CD14-positive monocyte (primary cell): Measurements from ENCODE around the gene TBPL1. TPM values are rescaled to one million over a fixed set of nuclear protein-coding genes. Genes with fewer than 3 reads are reported as not detected.

Source experiments
- DNase-seq, 3 donors: peaks; one replicate each; pipeline ENCODE4 v3.0.0-alpha.2; 2011 to 2022
- H2AFZ ChIP-seq: 2 replicates; pipeline ENCODE4 v1.6.0; 2012; ENCODE audit warnings: mild to moderate bottlenecking, low read depth, low read length, inconsistent platforms; ENCODE audit not compliant: insufficient read depth, poor library complexity, severe bottlenecking
- H3K27ac ChIP-seq, 2 donors: 1 replicate in 1 of 2; 2 replicates in 1 of 2; pipeline ENCODE4 v1.5.1; 2012 to 2013; ENCODE audit warnings: low read length in 2 of 2, control low read depth in 1 of 2, inconsistent platforms in 1 of 2, low read depth in 1 of 2, mild to moderate bottlenecking in 1 of 2
- H3K27me3 ChIP-seq, 2 donors: one replicate each; pipeline versions ENCODE4 v1.6.0 to v1.6.1; 2011 to 2013; ENCODE audit warnings: low read length in 2 of 2; ENCODE audit not compliant: control insufficient read depth in 2 of 2, insufficient read depth in 2 of 2
- H3K36me3 ChIP-seq, 2 donors: replicated peaks in 1 of 2; 1 replicate in 1 of 2; 2 replicates in 1 of 2; pipeline versions ENCODE4 v1.5.1 to v1.6.1; 2012 to 2013; ENCODE audit warnings: low read length in 2 of 2, control low read depth in 1 of 2, inconsistent platforms in 1 of 2, mild to moderate bottlenecking in 1 of 2; ENCODE audit not compliant: insufficient read depth in 2 of 2, control insufficient read depth in 1 of 2
- H3K4me1 ChIP-seq, 2 donors: 1 replicate in 1 of 2; 2 replicates in 1 of 2; pipeline versions ENCODE4 v1.5.1 to v1.6.1; 2012 to 2013; ENCODE audit warnings: low read length in 2 of 2, control low read depth in 1 of 2, inconsistent platforms in 1 of 2, mild to moderate bottlenecking in 1 of 2, moderate library complexity in 1 of 2; ENCODE audit not compliant: insufficient read depth in 2 of 2, control insufficient read depth in 1 of 2
- H3K4me2 ChIP-seq: replicated peaks from 2 replicates; pipeline ENCODE3; 2012; ENCODE audit warnings: low read length, moderate library complexity, mild to moderate bottlenecking; ENCODE audit not compliant: poor library complexity, severe bottlenecking; ENCODE audit errors: extremely low read depth
- H3K4me3 ChIP-seq, 3 experiments: fragments of 200-600 bp in 1 of 3; sonication (generic) in 1 of 3; replicated peaks in 1 of 3; 1 replicate in 2 of 3; 2 replicates in 1 of 3; pipeline ENCODE4 v1.5.1; 2011 to 2013; ENCODE audit warnings: low read length in 3 of 3, mild to moderate bottlenecking in 3 of 3, control low read depth in 2 of 3, low read depth in 2 of 3, inconsistent platforms in 1 of 3, moderate library complexity in 1 of 3
- H3K79me2 ChIP-seq: 2 replicates; pipeline ENCODE4 v1.6.0; 2012; ENCODE audit warnings: mild to moderate bottlenecking, control low read depth, inconsistent platforms, low read length, moderate library complexity; ENCODE audit not compliant: insufficient read depth
- H3K9ac ChIP-seq: 2 replicates; pipeline ENCODE4 v1.6.0; 2017; ENCODE audit warnings: low read length, mild to moderate bottlenecking; ENCODE audit not compliant: insufficient read depth, poor library complexity, severe bottlenecking
- H3K9me3 ChIP-seq, 2 donors: replicated peaks in 1 of 2; 1 replicate in 1 of 2; 2 replicates in 1 of 2; pipeline versions ENCODE4 v1.5.1 to v1.6.1; 2012 to 2013; ENCODE audit warnings: low read length in 2 of 2, control low read depth in 1 of 2; ENCODE audit not compliant: control insufficient read depth in 1 of 2, insufficient read depth in 1 of 2
- H4K20me1 ChIP-seq: 2 replicates; pipeline ENCODE4 v1.6.0; 2012; ENCODE audit warnings: mild to moderate bottlenecking, low read length, control low read depth, moderate library complexity; ENCODE audit not compliant: insufficient read depth
- H3K27ac Mint-ChIP-seq, 7 donors: one replicate each; pipeline ENCODE4 v1.8.0; 2020; ENCODE audit warnings: mild to moderate bottlenecking in 7 of 7, mixed read lengths in 7 of 7, moderate library complexity in 6 of 7, inconsistent platforms in 2 of 7
- H3K27me3 Mint-ChIP-seq, 3 donors: one replicate each; pipeline ENCODE4 v1.8.0; 2021 to 2022; ENCODE audit warnings: low read depth in 3 of 3, mild to moderate bottlenecking in 3 of 3, mixed read lengths in 3 of 3, moderate library complexity in 3 of 3, inconsistent platforms in 1 of 3
- H3K36me3 Mint-ChIP-seq, 2 donors: one replicate each; pipeline ENCODE4 v1.8.0; 2020; ENCODE audit warnings: mixed read lengths in 2 of 2, inconsistent platforms in 1 of 2, mild to moderate bottlenecking in 1 of 2
- H3K4me1 Mint-ChIP-seq: one replicate; pipeline ENCODE4 v1.8.0; 2020; ENCODE audit warnings: mild to moderate bottlenecking, mixed read lengths
- H3K4me3 Mint-ChIP-seq, 2 donors: one replicate each; pipeline ENCODE4 v1.8.0; 2020; ENCODE audit warnings: mild to moderate bottlenecking in 2 of 2, mixed read lengths in 2 of 2, moderate library complexity in 1 of 2
- H3K9me3 Mint-ChIP-seq, 7 donors: one replicate each; pipeline ENCODE4 v1.8.0; 2020 to 2022; ENCODE audit warnings: mixed read lengths in 7 of 7, mild to moderate bottlenecking in 6 of 7, moderate library complexity in 6 of 7, inconsistent platforms in 2 of 7
- CTCF ChIP-seq: fragments of 200-600 bp; IDR thresholded peaks from one replicate; pipeline ENCODE4 v1.8.0; 2022; ENCODE audit warnings: antibody characterized with exemption, mild to moderate bottlenecking
- WGBS: methylation state at CpG from one replicate; pipeline ENCODE4 v1.1.5; 2013; ENCODE audit warnings: missing lambda C conversion rate; ENCODE audit not compliant: insufficient coverage; 5-methylcytosine and 5-hydroxymethylcytosine counted together
- intact Hi-C, 2 donors: fragments of 100-400 bp; cut with micrococcal nuclease; formaldehyde crosslinking; loops; one replicate each; pipeline versions ENCODE4 v1.15.0 to v1.15.1; 2023
- polyA plus RNA-seq, 3 donors: library from polyadenylated mRNA; depleted of rRNA in 1 of 3; unstranded in 2 of 3; stranded (reverse) in 1 of 3; fragments of 300-500 nt in 2 of 3; fragments of >200 nt in 1 of 3; fragmentation: Illumina TruSeq in 2 of 3; gene quantifications; 1 replicate in 2 of 3; 2 replicates in 1 of 3; pipeline ENCODE4 v1.2.3, GENCODE V29; 2012 to 2021

The TBPL1 gene
- polyA plus RNA-seq, 3 donors = 22.0 to 35.6 (median 35.5) TPM

DNA sequence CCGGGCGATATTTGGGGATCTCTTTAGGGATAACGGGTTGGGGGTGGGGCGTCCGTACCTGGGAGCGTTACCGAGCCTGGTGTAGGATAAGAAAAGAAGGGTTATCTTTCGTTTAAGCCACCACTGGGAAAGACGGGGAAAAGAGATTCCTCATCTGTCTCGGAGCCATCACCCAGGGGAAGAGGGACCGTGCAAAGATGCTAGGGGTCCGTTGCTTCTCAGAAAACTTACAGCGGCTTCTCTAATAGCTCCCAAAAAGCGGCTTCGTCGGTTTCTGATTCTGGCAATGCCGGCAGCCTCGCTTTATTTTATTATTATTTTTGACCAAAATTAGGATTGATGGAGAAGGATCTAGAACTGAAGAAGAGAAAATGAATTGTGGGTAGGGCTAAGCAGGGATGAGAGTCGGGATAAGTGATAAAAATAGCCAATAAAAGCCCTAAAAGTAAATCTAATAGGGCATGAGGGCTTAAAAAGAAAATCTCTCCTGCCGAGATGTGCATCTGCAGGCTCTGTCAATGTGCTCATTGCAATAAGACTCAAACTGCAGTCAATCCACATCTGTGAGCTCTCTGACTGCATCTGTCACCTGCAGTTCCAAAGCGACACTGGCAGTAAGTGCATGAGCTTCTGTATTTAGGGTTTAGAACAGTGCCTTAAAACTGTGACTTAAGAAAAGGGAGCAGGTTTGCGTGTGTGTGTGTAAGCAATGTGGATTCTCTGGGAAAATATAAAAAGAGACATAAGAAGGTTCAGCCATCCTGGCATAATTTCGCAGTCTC lies 801 bp downstream of the TBPL1 start:
- H3K9me3 ChIP-seq = no peaks in the 10 kb centered on the region
- H3K79me2 ChIP-seq = peaks cover 61% of the 10 kb centered on the region
- H3K36me3 ChIP-seq = no peaks in the 10 kb centered on the region
- H3K4me1 ChIP-seq = peaks cover 21 to 29% of the 10 kb centered on the region in 2 donors
- H3K4me2 ChIP-seq = peak overlapping the region; percentile 97
- H3K4me3 ChIP-seq = peak overlapping the region; percentile 64 to 96 (median 91)
- peak overlapping the region in 1 of 2 donors; percentile 83 for H3K27ac ChIP-seq
- H3K9me3 Mint-ChIP-seq = peaks cover 0 to 2% (median 0%) of the 10 kb centered on the region in 7 donors
- no peak for TF ChIP-seq CTCF
- H3K27ac Mint-ChIP-seq = peak overlapping the region; percentile 34 to 95 (median 86)
- intact Hi-C loops = no loop called here
- H3K27me3 Mint-ChIP-seq = peaks cover 3 to 6% (median 4%) of the 10 kb centered on the region in 3 donors
- no peak for DNase-seq
- 13% methylated on average over 9 of the region's 23 CpGs for WGBS
- H3K4me3 Mint-ChIP-seq = peak overlapping the region; percentile 98 to 99
- peaks cover 0 to 4% of the 10 kb centered on the region in 2 donors for H3K36me3 Mint-ChIP-seq
- peaks cover 40% of the 10 kb centered on the region for H3K4me1 Mint-ChIP-seq
- peak overlapping the region; percentile 99 for H2AFZ ChIP-seq
- peaks cover 43% of the 10 kb centered on the region for H4K20me1 ChIP-seq
- no peaks in the 10 kb centered on the region for H3K27me3 ChIP-seq
- peak overlapping the region; percentile 83 for H3K9ac ChIP-seq

- H3K9ac ChIP-seq = no peak overlapping the region
- H3K27me3 ChIP-seq = no peaks in the 10 kb centered on the region
- Mint-ChIP-seq H3K9me3 (peaks cover 0 to 2% (median 0%) of the 10 kb centered on the region in 7 donors), H3K4me3 (peak overlapping the region in 1 of 2 donors; percentile 4), H3K36me3 (peaks cover 0 to 4% of the 10 kb centered on the region in 2 donors), H3K27ac (peak overlapping the region in 3 of 7 donors; percentile 0 to 62 (median 55)), H3K4me1 (peaks cover 42% of the 10 kb centered on the region), H3K27me3 (peaks cover 3 to 6% (median 4%) of the 10 kb centered on the region in 3 donors)
- WGBS = 80% methylated on average over 1 of the region's 7 CpGs
- peaks cover 72% of the 10 kb centered on the region for H3K79me2 ChIP-seq
- intact Hi-C loops = no loop called here
- no peak overlapping the region for H3K4me2 ChIP-seq
- TF ChIP-seq CTCF = no peak
- H3K27ac ChIP-seq = no peak overlapping the region
- no peak overlapping the region for H3K4me3 ChIP-seq
- peaks cover 21 to 29% of the 10 kb centered on the region in 2 donors for H3K4me1 ChIP-seq
- H2AFZ ChIP-seq = no peak overlapping the region
- peaks cover 54% of the 10 kb centered on the region for H4K20me1 ChIP-seq
- no peaks in the 10 kb centered on the region for H3K36me3 ChIP-seq
- H3K9me3 ChIP-seq = no peaks in the 10 kb centered on the region
- DNase-seq = no peak
These were observed 1.9 kb downstream of the TBPL1 start for GRCh38 chr6:133954657-133955576.
